Neuron (in vitro differentiated cells): ENCODE results near the gene MUC21.
"Not testable (repeated sequence)": the region's sequence is repeated elsewhere in the genome, so short reads cannot be mapped to it uniquely, and the experiment has no call there.

ENCODE experiments used
- H2AFZ ChIP-seq: one replicate; pipeline ENCODE4 v1.6.1; 2013; ENCODE audit warnings: low read depth, mild to moderate bottlenecking, inconsistent platforms, low read length, moderate library complexity
- H3K27me3 ChIP-seq: one replicate; pipeline ENCODE4 v1.6.1; 2013; ENCODE audit warnings: low read length; ENCODE audit not compliant: insufficient read depth
- H3K36me3 ChIP-seq: one replicate; pipeline ENCODE4 v1.6.1; 2013; ENCODE audit warnings: low read length; ENCODE audit not compliant: insufficient read depth
- H3K4me1 ChIP-seq: one replicate; pipeline ENCODE4 v1.6.1; 2013; ENCODE audit warnings: low read length; ENCODE audit not compliant: insufficient read depth
- H3K4me3 ChIP-seq: 2 replicates; pipeline ENCODE4 v1.5.1; 2013; ENCODE audit warnings: mild to moderate bottlenecking, low read length, moderate library complexity
- H3K9me3 ChIP-seq: one replicate; pipeline ENCODE4 v1.6.1; 2013; ENCODE audit warnings: low read length

The MUC21 gene

GRCh38 chr6:31004794-31005193 is 21.3 kb downstream of the MUC21 start:
- no peaks in the 10 kb centered on the region for H3K27me3 ChIP-seq
- H3K4me3 ChIP-seq, result no peak overlapping the region
- H3K9me3 ChIP-seq, result no peaks in the 10 kb centered on the region
- H2AFZ ChIP-seq, result no peak overlapping the region
- H3K36me3 ChIP-seq, result no peaks in the 10 kb centered on the region
- H3K4me1 ChIP-seq, result peaks cover 14% of the 10 kb centered on the region

GRCh38 chr6:31005249-31006020 is 21.9 kb downstream of the MUC21 start:
- H3K4me1 ChIP-seq, result peaks cover 14% of the 10 kb centered on the region
- no peaks in the 10 kb centered on the region for H3K27me3 ChIP-seq
- H3K9me3 ChIP-seq, result no peaks in the 10 kb centered on the region
- no peaks in the 10 kb centered on the region for H3K36me3 ChIP-seq
- H2AFZ ChIP-seq, result no peak overlapping the region
- H3K4me3 ChIP-seq, result no peak overlapping the region

- H3K4me1 ChIP-seq, result peaks cover 14% of the 10 kb centered on the region
- H3K9me3 ChIP-seq, result no peaks in the 10 kb centered on the region
- H3K27me3 ChIP-seq, result no peaks in the 10 kb centered on the region
- no peak overlapping the region for H2AFZ ChIP-seq
- no peaks in the 10 kb centered on the region for H3K36me3 ChIP-seq
- H3K4me3 ChIP-seq, result no peak overlapping the region
These were observed 24.2 kb downstream of the MUC21 start for GRCh38 chr6:31007694-31008093.

- no peaks in the 10 kb centered on the region for H3K27me3 ChIP-seq
- no peaks in the 10 kb centered on the region for H3K9me3 ChIP-seq
- H3K4me1 ChIP-seq, result peaks cover 14% of the 10 kb centered on the region
- no peak overlapping the region for H2AFZ ChIP-seq
- H3K36me3 ChIP-seq, result no peaks in the 10 kb centered on the region
- H3K4me3 ChIP-seq, result no peak overlapping the region
These were observed 24.6 kb downstream of the MUC21 start for GRCh38 chr6:31008165-31008564.

- H2AFZ ChIP-seq, result no peak overlapping the region
- H3K27me3 ChIP-seq, result no peaks in the 10 kb centered on the region
- no peak overlapping the region for H3K4me3 ChIP-seq
- H3K9me3 ChIP-seq, result no peaks in the 10 kb centered on the region
- H3K4me1 ChIP-seq, result peaks cover 14% of the 10 kb centered on the region
- no peaks in the 10 kb centered on the region for H3K36me3 ChIP-seq
These were observed 26.2 kb downstream of the MUC21 start for GRCh38 chr6:31009731-31010130.

- Histone ChIP-seq H3K27me3 (no peaks in the 10 kb centered on the region), H3K36me3 (no peaks in the 10 kb centered on the region), H3K9me3 (no peaks in the 10 kb centered on the region), H3K4me1 (peaks cover 14% of the 10 kb centered on the region), H3K4me3 (no peak within 1 kb of the TSS), H2AFZ (no peak within 1 kb of the TSS)
These were observed 27.0 kb downstream of the MUC21 start, which contains the start of gene MUC22 for GRCh38 chr6:31010393-31011060. TSS of gene MUC22 (plus strand) at chr6:31010474. CDS start at chr6:31010707, 233 bp downstream.

- Histone ChIP-seq H2AFZ (no peak overlapping the region), H3K36me3 (no peaks in the 10 kb centered on the region), H3K27me3 (no peaks in the 10 kb centered on the region), H3K4me1 (peaks cover 12% of the 10 kb centered on the region), H3K9me3 (peaks cover under 1% of the 10 kb centered on the region), H3K4me3 (no peak overlapping the region)
These were observed 27.6 kb downstream of the MUC21 start for GRCh38 chr6:31011153-31011552.

- Histone ChIP-seq H3K4me3 (no peak overlapping the region), H3K9me3 (peaks cover 3% of the 10 kb centered on the region), H3K4me1 (no peaks in the 10 kb centered on the region), H2AFZ (no peak overlapping the region), H3K27me3 (no peaks in the 10 kb centered on the region), H3K36me3 (no peaks in the 10 kb centered on the region)
These were observed 33.3 kb downstream of the MUC21 start for GRCh38 chr6:31016659-31017299.

GRCh38 chr6:31017436-31017835 is 33.9 kb downstream of the MUC21 start:
- H3K36me3 ChIP-seq, H3K4me1 ChIP-seq, H3K27me3 ChIP-seq, H3K9me3 ChIP-seq, H2AFZ ChIP-seq, H3K4me3 ChIP-seq: not testable (repeated sequence)

- peaks cover 3% of the 10 kb centered on the region for H3K9me3 ChIP-seq
- no peaks in the 10 kb centered on the region for H3K36me3 ChIP-seq
These were observed 36.5 kb downstream of the MUC21 start for GRCh38 chr6:31020057-31020456.

GRCh38 chr6:31020631-31021255 is 37.2 kb downstream of the MUC21 start:
- H3K36me3 ChIP-seq, H3K4me1 ChIP-seq, H3K27me3 ChIP-seq, H2AFZ ChIP-seq, H3K9me3 ChIP-seq, H3K4me3 ChIP-seq: not testable (repeated sequence)

More at GRCh38 chr6:31020057-31020456, 36.5 kb downstream of the MUC21 start:
- Histone ChIP-seq H3K4me1 (no peaks in the 10 kb centered on the region), H3K27me3 (no peaks in the 10 kb centered on the region), H3K4me3 (no peak overlapping the region), H2AFZ (no peak overlapping the region)

- H3K36me3 ChIP-seq, H3K4me1 ChIP-seq, H3K27me3 ChIP-seq, H3K4me3 ChIP-seq, H2AFZ ChIP-seq, H3K9me3 ChIP-seq: not testable (repeated sequence)
These were observed 38.4 kb downstream of the MUC21 start for GRCh38 chr6:31021705-31022531.
